Mesendoderm (in vitro differentiated cells): ENCODE data around the gene BGN.

Experiments used
- DNase-seq: peaks from one replicate; pipeline ENCODE4 v3.0.0; 2013
- H2AK5ac ChIP-seq: 2 replicates; pipeline ENCODE4 v1.6.1; 2013; ENCODE audit warnings: low read length, inconsistent platforms
- H2BK120ac ChIP-seq: 2 replicates; pipeline ENCODE4 v1.6.1; 2013; ENCODE audit warnings: low read depth, mild to moderate bottlenecking, low read length, moderate library complexity, mixed read lengths
- H2BK15ac ChIP-seq: replicated peaks from 2 replicates; pipeline ENCODE4 v1.6.1; 2013; ENCODE audit warnings: low read depth, mild to moderate bottlenecking, moderate library complexity
- H2BK5ac ChIP-seq: 2 replicates; pipeline ENCODE4 v1.6.1; 2013; ENCODE audit warnings: low read length, inconsistent platforms
- H3K18ac ChIP-seq: 2 replicates; pipeline ENCODE4 v1.6.1; 2013; ENCODE audit warnings: mild to moderate bottlenecking, low read length, mixed read lengths
- H3K23ac ChIP-seq: one replicate; pipeline ENCODE4 v1.6.1; 2013; ENCODE audit warnings: low read length
- H3K27ac ChIP-seq: 2 replicates; pipeline ENCODE4 v1.5.1; 2013; ENCODE audit warnings: low read depth, mild to moderate bottlenecking, inconsistent platforms, low read length, moderate library complexity
- H3K27me3 ChIP-seq: 2 replicates; pipeline ENCODE4 v1.6.1; 2013; ENCODE audit warnings: low read length, control low read depth, mild to moderate bottlenecking, inconsistent platforms; ENCODE audit not compliant: insufficient read depth, poor library complexity
- H3K36me3 ChIP-seq: 2 replicates; pipeline ENCODE4 v1.6.1; 2013; ENCODE audit warnings: low read length, inconsistent platforms; ENCODE audit not compliant: control insufficient read depth, insufficient read depth
- H3K4ac ChIP-seq: one replicate; pipeline ENCODE4 v1.6.1; 2013; ENCODE audit warnings: low read depth, mild to moderate bottlenecking, low read length, moderate library complexity
- H3K4me1 ChIP-seq: 2 replicates; pipeline ENCODE4 v1.6.1; 2013; ENCODE audit warnings: low read depth, low read length, inconsistent platforms; ENCODE audit not compliant: control insufficient read depth
- H3K4me2 ChIP-seq: 2 replicates; pipeline ENCODE4 v1.6.1; 2013; ENCODE audit warnings: low read length
- H3K4me3 ChIP-seq: 2 replicates; pipeline ENCODE4 v1.5.1; 2013; ENCODE audit warnings: mild to moderate bottlenecking, low read length
- H3K56ac ChIP-seq: one replicate; pipeline ENCODE4 v1.6.1; 2013; ENCODE audit warnings: low read length
- H3K79me1 ChIP-seq: 2 replicates; pipeline ENCODE4 v1.6.1; 2013; ENCODE audit warnings: low read length, inconsistent platforms
- H3K79me2 ChIP-seq: 2 replicates; pipeline ENCODE4 v1.6.1; 2013; ENCODE audit warnings: mild to moderate bottlenecking, low read length; ENCODE audit not compliant: control insufficient read depth, insufficient read depth
- H3K9ac ChIP-seq: 2 replicates; pipeline ENCODE4 v1.6.1; 2013; ENCODE audit warnings: low read length, inconsistent platforms
- H4K5ac ChIP-seq: one replicate; pipeline ENCODE4 v1.6.1; 2013; ENCODE audit warnings: low read length
- H4K8ac ChIP-seq: one replicate; pipeline ENCODE4 v1.6.1; 2013; ENCODE audit warnings: low read depth, mild to moderate bottlenecking, control low read depth, low read length, moderate library complexity
- WGBS: extraction: QIAGEN DNeasy Blood & Tissue Kit; methylation state at CpG from one replicate; pipeline ENCODE4 v1.1.7; 2013; ENCODE audit warnings: low lambda C conversion rate, missing lambda C conversion rate; ENCODE audit not compliant: insufficient coverage; ENCODE audit errors: extremely low coverage; 5-methylcytosine and 5-hydroxymethylcytosine counted together

The BGN gene

DNA sequence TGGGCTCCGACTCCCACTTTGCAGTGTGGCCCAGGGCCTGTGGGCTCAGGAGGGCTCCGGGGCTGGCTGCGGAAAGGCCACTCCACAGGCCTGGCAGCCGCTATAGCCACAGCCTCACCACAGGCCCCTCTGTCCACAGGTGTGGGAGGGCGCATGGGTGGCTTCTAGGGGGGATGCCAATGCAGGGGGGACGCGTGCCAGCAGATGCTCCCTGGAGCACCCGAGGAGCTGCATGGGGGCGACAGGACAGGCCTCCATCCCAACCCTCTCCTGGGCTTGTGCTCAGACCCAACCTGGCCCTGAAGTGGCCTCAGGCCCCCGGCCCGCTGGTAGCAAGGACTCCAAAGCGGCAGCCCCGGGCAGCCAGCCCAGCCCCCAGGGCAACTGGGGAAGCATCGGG lies 8.0 kb downstream of the BGN start:
- Histone ChIP-seq H3K4ac (no peak overlapping the region), H3K4me2 (no peak overlapping the region), H3K79me2 (no peaks in the 10 kb centered on the region), H3K56ac (no peak overlapping the region), H3K4me3 (no peak overlapping the region), H3K27me3 (no peaks in the 10 kb centered on the region), H3K18ac (no peak overlapping the region), H3K4me1 (no peaks in the 10 kb centered on the region), H2BK120ac (no peak overlapping the region), H3K27ac (no peak overlapping the region), H3K36me3 (no peaks in the 10 kb centered on the region), H2AK5ac (no peak overlapping the region), H2BK5ac (no peak overlapping the region), H3K79me1 (no peaks in the 10 kb centered on the region), H3K9ac (no peak overlapping the region), H4K8ac (no peak overlapping the region), H4K5ac (no peak overlapping the region), H3K23ac (no peak overlapping the region), H2BK15ac (no peak overlapping the region)
- DNase-seq: no peak
- no CpG with 5 or more reads among the region's 14 CpGs for WGBS

DNA sequence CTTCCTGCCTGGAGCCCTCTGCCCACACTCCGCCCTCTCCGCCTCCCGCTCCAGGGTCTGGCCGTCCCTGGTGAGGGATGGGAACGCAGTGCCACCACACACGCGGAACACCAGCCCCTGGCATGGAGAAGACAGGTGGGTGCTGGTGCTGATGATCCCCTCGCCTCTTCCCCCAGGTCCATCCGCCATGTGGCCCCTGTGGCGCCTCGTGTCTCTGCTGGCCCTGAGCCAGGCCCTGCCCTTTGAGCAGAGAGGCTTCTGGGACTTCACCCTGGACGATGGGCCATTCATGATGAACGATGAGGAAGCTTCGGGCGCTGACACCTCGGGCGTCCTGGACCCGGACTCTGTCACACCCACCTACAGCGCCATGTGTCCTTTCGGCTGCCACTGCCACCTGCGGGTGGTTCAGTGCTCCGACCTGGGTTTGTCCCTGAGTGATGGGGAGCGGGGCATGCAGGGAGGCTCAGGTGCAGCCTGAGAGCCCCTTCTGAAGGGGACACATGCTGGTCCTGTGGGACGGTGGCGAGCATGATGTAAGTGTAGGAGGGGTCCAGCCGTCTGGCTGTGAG lies 9.8 kb downstream of the BGN start:
- no CpG with 5 or more reads among the region's 26 CpGs for WGBS
- no peak overlapping the region for H3K18ac ChIP-seq
- H3K56ac ChIP-seq: no peak overlapping the region
- H3K36me3 ChIP-seq: no peaks in the 10 kb centered on the region
- H3K79me1 ChIP-seq: no peaks in the 10 kb centered on the region
- H2BK15ac ChIP-seq: no peak overlapping the region
- H3K4me2 ChIP-seq: no peak overlapping the region
- no peak overlapping the region for H3K4ac ChIP-seq
- H3K27me3 ChIP-seq: no peaks in the 10 kb centered on the region
- no peak overlapping the region for H4K8ac ChIP-seq
- no peak overlapping the region for H4K5ac ChIP-seq
- H3K4me3 ChIP-seq: no peak overlapping the region
- no peak overlapping the region for H2AK5ac ChIP-seq
- no peak overlapping the region for H3K23ac ChIP-seq
- DNase-seq: no peak
- no peaks in the 10 kb centered on the region for H3K4me1 ChIP-seq
- no peak overlapping the region for H3K9ac ChIP-seq
- H3K79me2 ChIP-seq: no peaks in the 10 kb centered on the region
- H2BK120ac ChIP-seq: no peak overlapping the region
- H3K27ac ChIP-seq: no peak overlapping the region
- H2BK5ac ChIP-seq: no peak overlapping the region

DNA sequence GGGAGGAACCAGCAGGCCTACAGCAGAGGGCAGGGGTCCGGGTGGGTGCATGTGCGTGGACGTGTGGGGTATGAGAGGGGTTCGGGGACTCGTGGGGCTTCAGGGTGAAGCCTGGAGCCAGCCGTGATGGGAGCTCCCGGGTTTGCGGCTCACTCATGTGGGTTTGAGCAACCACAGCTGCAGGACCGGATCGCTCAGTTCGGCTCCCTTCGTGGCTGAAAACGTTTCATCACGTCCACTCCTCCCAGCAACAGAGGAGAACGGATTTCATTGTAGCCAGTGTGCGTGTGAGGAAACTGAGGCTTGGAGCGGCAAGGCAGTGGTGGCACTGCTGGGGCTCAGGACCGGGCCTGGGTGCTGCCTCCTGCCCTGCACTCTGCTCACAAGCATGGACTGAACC lies 10.6 kb downstream of the BGN start:
- Histone ChIP-seq H3K23ac (no peak overlapping the region), H2BK5ac (no peak overlapping the region), H3K27ac (no peak overlapping the region), H2AK5ac (no peak overlapping the region), H4K5ac (no peak overlapping the region), H3K9ac (no peak overlapping the region), H2BK15ac (no peak overlapping the region), H2BK120ac (no peak overlapping the region), H3K79me1 (no peaks in the 10 kb centered on the region), H3K36me3 (no peaks in the 10 kb centered on the region), H3K4ac (no peak overlapping the region), H3K18ac (no peak overlapping the region), H3K27me3 (no peaks in the 10 kb centered on the region), H3K4me2 (no peak overlapping the region), H3K4me3 (no peak overlapping the region), H3K56ac (no peak overlapping the region), H3K4me1 (no peaks in the 10 kb centered on the region), H3K79me2 (no peaks in the 10 kb centered on the region), H4K8ac (no peak overlapping the region)
- no peak for DNase-seq
- no CpG with 5 or more reads among the region's 18 CpGs for WGBS

DNA sequence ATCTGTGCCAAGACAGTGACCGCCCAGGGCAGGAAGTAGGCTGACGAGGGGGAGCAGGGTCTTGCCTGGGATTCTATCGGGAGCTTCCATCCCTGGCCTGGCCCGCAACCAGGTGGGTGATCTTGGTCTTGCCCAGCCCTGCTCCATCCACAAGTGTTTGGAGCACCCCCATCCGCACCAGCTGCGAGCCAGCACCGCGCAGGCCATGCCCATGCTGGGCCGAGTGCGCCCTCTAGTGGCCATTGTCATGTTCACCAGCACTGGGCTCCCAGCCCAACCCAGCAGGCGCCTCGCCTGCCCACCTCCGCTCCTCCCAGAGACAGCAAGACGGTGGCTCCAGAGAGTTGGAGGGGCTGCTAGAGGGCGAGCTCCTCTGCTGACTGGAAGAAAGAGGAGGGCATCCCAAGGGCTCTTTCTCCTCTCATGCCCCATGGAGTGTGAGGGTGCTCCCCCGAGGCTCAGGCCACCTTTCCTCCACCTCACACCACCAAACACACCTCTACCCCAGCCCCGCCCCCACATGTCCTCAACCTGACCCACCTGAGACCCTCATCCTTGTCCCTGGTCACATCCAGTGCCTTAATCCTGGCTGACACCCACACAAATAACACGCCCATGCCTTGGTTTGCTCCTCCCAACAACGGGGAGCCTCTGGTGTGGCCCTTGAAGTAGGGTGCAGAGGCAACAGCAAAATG lies 12.9 kb downstream of the BGN start:
- Histone ChIP-seq H3K9ac (no peak overlapping the region), H3K36me3 (no peaks in the 10 kb centered on the region), H3K4me2 (no peak overlapping the region), H3K79me1 (no peaks in the 10 kb centered on the region), H2BK120ac (no peak overlapping the region), H4K5ac (no peak overlapping the region), H2BK5ac (no peak overlapping the region), H3K18ac (no peak overlapping the region), H2AK5ac (no peak overlapping the region), H3K23ac (no peak overlapping the region), H3K79me2 (no peaks in the 10 kb centered on the region), H3K4me1 (no peaks in the 10 kb centered on the region), H3K4me3 (no peak overlapping the region), H3K56ac (no peak overlapping the region), H3K4ac (no peak overlapping the region), H3K27me3 (no peaks in the 10 kb centered on the region), H4K8ac (no peak overlapping the region), H3K27ac (no peak overlapping the region), H2BK15ac (no peak overlapping the region)
- DNase-seq: peak; percentile 69
- no CpG with 5 or more reads among the region's 19 CpGs for WGBS

DNA sequence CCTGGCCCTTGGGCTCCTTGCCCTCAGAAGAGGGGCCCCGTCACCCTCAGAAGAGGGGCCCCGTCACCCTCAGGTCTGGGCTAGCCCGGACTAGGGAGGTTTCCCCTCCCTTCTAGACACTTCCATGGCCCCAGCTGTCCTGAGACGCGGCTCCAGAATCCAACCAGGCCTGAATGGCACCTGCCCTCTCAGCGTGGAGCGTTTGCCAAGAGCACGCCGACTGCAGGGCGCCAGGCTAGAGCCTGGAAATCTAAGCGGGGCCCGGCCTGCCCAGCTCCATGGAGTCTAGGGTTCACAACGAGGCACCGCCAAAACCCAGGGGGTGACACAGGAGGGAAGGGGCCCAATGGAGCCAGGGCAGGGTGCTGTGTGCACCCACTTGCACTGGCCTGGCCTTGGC lies 14.8 kb downstream of the BGN start:
- Histone ChIP-seq H3K79me2 (no peaks in the 10 kb centered on the region), H3K56ac (no peak overlapping the region), H3K4ac (no peak overlapping the region), H2BK15ac (no peak overlapping the region), H3K4me3 (no peak overlapping the region), H4K8ac (no peak overlapping the region), H3K18ac (no peak overlapping the region), H2BK120ac (no peak overlapping the region), H3K23ac (no peak overlapping the region), H3K4me1 (no peaks in the 10 kb centered on the region), H3K9ac (no peak overlapping the region), H2BK5ac (no peak overlapping the region), H3K27ac (no peak overlapping the region), H3K79me1 (no peaks in the 10 kb centered on the region), H3K4me2 (no peak overlapping the region), H4K5ac (no peak overlapping the region), H3K36me3 (no peaks in the 10 kb centered on the region), H2AK5ac (no peak overlapping the region), H3K27me3 (no peaks in the 10 kb centered on the region)
- no peak for DNase-seq
- no CpG with 5 or more reads among the region's 14 CpGs for WGBS

DNA sequence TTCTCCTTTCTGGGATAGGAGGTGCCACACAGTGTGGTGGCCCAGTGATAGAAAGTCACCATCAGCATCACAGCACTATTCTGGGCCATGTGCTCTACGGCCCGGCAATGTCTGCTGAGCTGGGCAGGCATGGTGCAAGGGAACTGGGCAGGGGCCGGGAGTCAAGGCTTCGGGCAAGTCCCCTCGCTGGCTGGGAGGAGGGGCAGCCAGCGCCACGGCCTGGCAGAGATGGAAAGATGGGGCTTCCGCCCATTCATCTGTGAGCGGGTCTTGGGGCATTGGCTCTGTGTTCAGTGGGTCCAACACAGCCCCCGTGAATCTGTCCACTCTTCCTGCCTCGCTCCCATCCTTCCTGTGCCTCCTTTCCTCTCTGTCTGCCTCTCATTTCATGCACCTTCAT lies 15.6 kb downstream of the BGN start:
- H3K4ac ChIP-seq: no peak overlapping the region
- no CpG with 5 or more reads among the region's 11 CpGs for WGBS
- H3K4me1 ChIP-seq: no peaks in the 10 kb centered on the region

More for the DNA sequence above, 15.6 kb downstream of the BGN start:
- Histone ChIP-seq H3K4me2 (no peak overlapping the region), H3K4me3 (no peak overlapping the region), H3K79me2 (no peaks in the 10 kb centered on the region), H3K27me3 (no peaks in the 10 kb centered on the region), H2AK5ac (no peak overlapping the region), H2BK15ac (no peak overlapping the region), H3K9ac (no peak overlapping the region), H3K18ac (no peak overlapping the region), H2BK120ac (no peak overlapping the region), H3K56ac (no peak overlapping the region), H4K8ac (no peak overlapping the region), H2BK5ac (no peak overlapping the region), H3K27ac (no peak overlapping the region), H3K36me3 (no peaks in the 10 kb centered on the region), H3K23ac (no peak overlapping the region), H3K79me1 (no peaks in the 10 kb centered on the region), H4K5ac (no peak overlapping the region)
- DNase-seq: no peak
